HCT116 (cell line): ENCODE results near the gene FRRS1L. TPM values are rescaled to one million over a fixed set of nuclear protein-coding genes. Genes with fewer than 3 reads are reported as not detected.

Experiments
- ATAC-seq: fragments of 200-7000 bp; cut with Tn5 transposase; 2 replicates; pipeline ENCODE4 v1.9.1; 2020; ENCODE audit warnings: mild to moderate bottlenecking, moderate library complexity
- BruUV-seq: library from RNA; stranded (reverse); fragments of 400-500 nt; replicated peaks from 2 replicates; lab custom pipeline; 2021; lab: Mats Ljungman, UMichigan
- CTCF ChIA-PET: fragments of 300-600 bp; sonication (Branson Sonifier 250); formaldehyde crosslinking; loops from one replicate; lab custom pipeline; 2021; ENCODE audit warnings: antibody characterized with exemption; lab: Charles Lee
- POLR2A ChIA-PET: fragments of 300-600, 350-600 bp; sonication (Branson Sonifier 250); formaldehyde crosslinking; loops from one replicate; lab custom pipeline; 2021; ENCODE audit warnings: antibody characterized with exemption; lab: Charles Lee
- RAD21 ChIA-PET, 2 experiments: fragments of 300-600 bp; sonication (Branson Sonifier 250); formaldehyde crosslinking; loops; one replicate each; lab custom pipeline; 2023; ENCODE audit warnings: low total read pairs in 2 of 2; ENCODE audit not compliant: uncharacterized antibody in 2 of 2, unreplicated experiment in 2 of 2, low non-redundant PET in 1 of 2; lab: Charles Lee
- DNase-seq: peaks from one replicate; pipeline ENCODE4 v3.0.0-alpha.2; 2010; ENCODE audit warnings: low read depth, low spot score
- H2AFZ ChIP-seq: fragments of 200-600 bp; shearing (Covaris generic), sonication (generic); 2 replicates; pipeline ENCODE4 v1.6.1; 2017; ENCODE audit warnings: low read depth, mixed run types, mixed read lengths, antibody characterized with exemption, low read length; ENCODE audit not compliant: poor library complexity, severe bottlenecking
- H3K27ac ChIP-seq: 2 replicates; pipeline ENCODE4 v1.5.1; 2012; ENCODE audit warnings: low read depth, low read length
- H3K27me3 ChIP-seq: fragments of 200-600 bp; sonication (generic); 2 replicates; pipeline ENCODE4 v1.6.1; 2016; ENCODE audit warnings: mixed run types, low read length, mixed read lengths; ENCODE audit not compliant: insufficient read depth
- H3K36me3 ChIP-seq, 2 experiments: fragments of 200-500 bp in 1 of 2; fragments of 200-600 bp in 1 of 2; sonication (Bioruptor generic) in 1 of 2; sonication (generic) in 1 of 2; 2 replicates each; pipeline versions ENCODE4 v1.5.1 to v1.6.1; 2014 to 2016; ENCODE audit warnings: low read length in 2 of 2, inconsistent platforms in 1 of 2, mixed read lengths in 1 of 2, mixed run types in 1 of 2; ENCODE audit not compliant: insufficient read depth in 2 of 2, control insufficient read depth in 1 of 2
- H3K4me1 ChIP-seq, 2 experiments: fragments of 200-600 bp in 1 of 2; sonication (generic) in 1 of 2; 2 replicates each; pipeline versions ENCODE4 v1.5.1 to v1.6.1; 2012 to 2017; ENCODE audit warnings: low read length in 2 of 2, inconsistent platforms in 1 of 2, mild to moderate bottlenecking in 1 of 2, mixed read lengths in 1 of 2, mixed run types in 1 of 2, moderate library complexity in 1 of 2; ENCODE audit not compliant: insufficient read depth in 2 of 2, control insufficient read depth in 1 of 2
- H3K4me2 ChIP-seq: fragments of 200-600 bp; sonication (generic); 2 replicates; pipeline ENCODE4 v1.6.1; 2017; ENCODE audit warnings: mixed run types, low read length, mixed read lengths
- H3K4me3 ChIP-seq, 2 experiments: fragments of 200-600 bp in 1 of 2; sonication (generic) in 1 of 2; replicated peaks in 1 of 2; 2 replicates each; pipeline ENCODE4 v1.5.1; 2011 to 2016; ENCODE audit warnings: low read length in 2 of 2, control low read depth in 1 of 2, low read depth in 1 of 2, mild to moderate bottlenecking in 1 of 2, mixed read lengths in 1 of 2, mixed run types in 1 of 2
- H3K79me2 ChIP-seq: fragments of 200-600 bp; sonication (generic); 2 replicates; pipeline ENCODE4 v1.6.1; 2017; ENCODE audit warnings: mild to moderate bottlenecking, mixed run types, low read length, moderate library complexity, mixed read lengths; ENCODE audit not compliant: insufficient read depth
- H3K9ac ChIP-seq: fragments of 200-600 bp; sonication (generic); 2 replicates; pipeline ENCODE4 v1.6.1; 2016; ENCODE audit warnings: low read length, mixed read lengths
- H3K9me2 ChIP-seq: fragments of 200-600 bp; sonication (generic), shearing (Covaris generic); 2 replicates; pipeline ENCODE4 v1.6.1; 2017; ENCODE audit warnings: mixed run types, mild to moderate bottlenecking, moderate library complexity; ENCODE audit not compliant: insufficient read depth
- H3K9me3 ChIP-seq, 2 experiments: fragments of 200-500 bp in 1 of 2; fragments of 200-600 bp in 1 of 2; sonication (Bioruptor generic) in 1 of 2; sonication (generic) in 1 of 2; 2 replicates each; pipeline ENCODE4 v1.6.1; 2014 to 2017; ENCODE audit warnings: low read length in 2 of 2, mixed read lengths in 2 of 2, inconsistent platforms in 1 of 2, low read depth in 1 of 2, mild to moderate bottlenecking in 1 of 2, mixed run types in 1 of 2, moderate library complexity in 1 of 2; ENCODE audit not compliant: control insufficient read depth in 1 of 2, insufficient read depth in 1 of 2
- H4K20me1 ChIP-seq: fragments of 200-600 bp; sonication (generic), shearing (Covaris generic); 2 replicates; pipeline ENCODE4 v1.6.1; 2017; ENCODE audit warnings: mixed run types, mild to moderate bottlenecking, moderate library complexity; ENCODE audit not compliant: insufficient read depth
- CBX3 ChIP-seq: IDR thresholded peaks from 2 replicates; pipeline ENCODE4 v1.6.1; 2012; ENCODE audit warnings: low read depth
- CEBPB ChIP-seq: IDR thresholded peaks from 2 replicates; pipeline ENCODE4 v1.6.1; 2012; ENCODE audit warnings: low read depth
- CTCF ChIP-seq, 3 experiments: fragments of 200-600 bp in 1 of 3; sonication (generic) in 1 of 3; IDR thresholded peaks in 2 of 3; conservative IDR thresholded peaks in 1 of 3; 2 replicates each; pipeline ENCODE4 v1.5.1; 2012 to 2017; ENCODE audit warnings: low read depth in 2 of 3, low read length in 2 of 3, antibody characterized with exemption in 1 of 3, borderline replicate concordance in 1 of 3, control low read depth in 1 of 3, mild to moderate bottlenecking in 1 of 3, mixed read lengths in 1 of 3, mixed run types in 1 of 3, moderate library complexity in 1 of 3; ENCODE audit not compliant: insufficient read depth in 1 of 3
- EGR1 ChIP-seq: IDR thresholded peaks from 2 replicates; pipeline ENCODE4 v1.6.1; 2012; ENCODE audit warnings: low read depth
- ELF1 ChIP-seq: IDR thresholded peaks from 2 replicates; pipeline ENCODE4 v1.6.1; 2012; ENCODE audit warnings: low read depth, borderline replicate concordance
- EZH2phosphoT487 ChIP-seq: fragments of 200-600 bp; IDR thresholded peaks from 2 replicates; pipeline ENCODE4 v1.6.1; 2018; ENCODE audit warnings: antibody characterized with exemption, borderline replicate concordance
- FOSL1 ChIP-seq: IDR thresholded peaks from 2 replicates; pipeline ENCODE4 v1.6.1; 2012; ENCODE audit warnings: low read depth
- JUND ChIP-seq: IDR thresholded peaks from 2 replicates; pipeline ENCODE4 v1.6.1; 2012
- POLR2AphosphoS5 ChIP-seq: IDR thresholded peaks from 2 replicates; pipeline ENCODE4 v1.6.1; 2011; ENCODE audit warnings: mild to moderate bottlenecking, low read depth, low read length, moderate library complexity
- RAD21 ChIP-seq: IDR thresholded peaks from 2 replicates; pipeline ENCODE4 v1.6.1; 2012; ENCODE audit warnings: low read depth, mild to moderate bottlenecking
- SIN3A ChIP-seq: IDR thresholded peaks from 2 replicates; pipeline ENCODE4 v1.6.1; 2012; ENCODE audit warnings: low read depth
- SP1 ChIP-seq: IDR thresholded peaks from 2 replicates; pipeline ENCODE4 v1.6.1; 2012; ENCODE audit warnings: low read depth
- SRF ChIP-seq: IDR thresholded peaks from 2 replicates; pipeline ENCODE4 v1.6.1; 2012; ENCODE audit warnings: low read depth
- TCF7L2 ChIP-seq: IDR thresholded peaks from 2 replicates; pipeline ENCODE4 v1.7.0; 2011; ENCODE audit warnings: borderline replicate concordance, inconsistent platforms; ENCODE audit not compliant: insufficient read depth, insufficient read length; ENCODE audit errors: extremely low read depth
- ZBTB33 ChIP-seq: IDR thresholded peaks from 2 replicates; pipeline ENCODE4 v1.6.1; 2011; ENCODE audit warnings: mild to moderate bottlenecking, low read length, moderate library complexity; ENCODE audit not compliant: insufficient replicate concordance; ENCODE audit errors: extremely low read depth
- ZFX ChIP-seq: fragments of 450-650 bp; IDR thresholded peaks from 2 replicates; pipeline ENCODE4 v1.6.1; 2017
- ZNF274 ChIP-seq: fragments of 200-500 bp; sonication (Bioruptor generic); IDR thresholded peaks from 2 replicates; pipeline ENCODE4 v1.6.1; 2014; ENCODE audit warnings: mild to moderate bottlenecking, low read depth, low read length, inconsistent platforms
- intact Hi-C: fragments of 100-400 bp; cut with micrococcal nuclease; formaldehyde crosslinking; loops from 2 replicates; pipeline ENCODE4 v1.10.0; 2022
- total RNA-seq: library from RNA; stranded (reverse); gene quantifications from one replicate; pipeline ENCODE4 v1.2.1, GENCODE V29; 2021; ENCODE audit not compliant: unreplicated experiment
- TF ChIP-seq, protein P1 (sequence below): IDR thresholded peaks from 2 replicates; pipeline ENCODE4 v1.6.1; 2012; ENCODE audit warnings: low read depth
- TF ChIP-seq, protein P2 (sequence below): IDR thresholded peaks from 2 replicates; pipeline ENCODE4 v1.6.1; 2012

The FRRS1L gene
- total RNA-seq, 1 experiment from 2014 or later, result not detected

DNA sequence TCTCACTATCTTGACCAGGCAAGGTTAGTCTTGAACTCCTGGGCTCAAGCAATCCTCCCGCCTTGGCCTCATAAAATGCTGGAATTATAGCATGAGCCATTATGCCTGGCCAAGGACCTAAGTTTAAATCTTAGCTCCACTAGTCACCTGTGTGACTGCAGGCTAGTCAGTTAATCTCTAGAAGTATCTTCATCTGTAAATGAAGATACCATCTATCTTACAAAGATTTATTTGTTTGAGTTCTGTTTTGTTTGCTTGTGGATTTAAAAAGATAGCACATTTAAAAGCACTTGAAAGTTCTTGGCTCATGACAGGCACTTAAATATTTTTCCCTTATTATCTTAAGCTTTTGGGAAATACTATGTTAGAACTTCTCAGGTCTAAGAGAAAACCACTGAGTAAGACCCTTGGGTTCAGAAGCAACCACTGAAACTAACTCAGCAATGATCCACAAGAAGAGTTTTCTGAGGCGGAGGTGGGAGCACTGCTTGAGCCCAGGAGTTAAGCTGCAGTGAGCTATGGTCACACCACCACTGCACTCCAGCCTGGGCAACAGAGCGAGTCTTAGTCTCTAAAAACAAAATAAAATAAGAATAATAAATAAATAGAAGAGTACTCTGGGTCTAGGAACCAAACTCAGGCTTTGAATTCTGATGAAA lies 66.4 kb downstream of the FRRS1L start:
- TF ChIP-seq ZBTB33 (no peak), ZFX (no peak), EZH2phosphoT487 (no peak), ELF1 (no peak), EGR1 (no peak), CBX3 (no peak), JUND (no peak), CEBPB (no peak), FOSL1 (no peak), RAD21 (no peak), POLR2AphosphoS5 (no peak), ZNF274 (no peak), TCF7L2 (no peak), SRF (no peak), CTCF (IDR thresholded peaks at IDR 0.05 in 2 of 3, conservative IDR thresholded peaks at IDR 0.05 in 1 of 3; ENCODE audit: borderline replicate concordance in 1 of 3, insufficient read depth in 1 of 3, low read depth in 2 of 3, low read length in 2 of 3) (no peak), SIN3A (no peak), SP1 (no peak)
- TF ChIP-seq, protein P1, sequence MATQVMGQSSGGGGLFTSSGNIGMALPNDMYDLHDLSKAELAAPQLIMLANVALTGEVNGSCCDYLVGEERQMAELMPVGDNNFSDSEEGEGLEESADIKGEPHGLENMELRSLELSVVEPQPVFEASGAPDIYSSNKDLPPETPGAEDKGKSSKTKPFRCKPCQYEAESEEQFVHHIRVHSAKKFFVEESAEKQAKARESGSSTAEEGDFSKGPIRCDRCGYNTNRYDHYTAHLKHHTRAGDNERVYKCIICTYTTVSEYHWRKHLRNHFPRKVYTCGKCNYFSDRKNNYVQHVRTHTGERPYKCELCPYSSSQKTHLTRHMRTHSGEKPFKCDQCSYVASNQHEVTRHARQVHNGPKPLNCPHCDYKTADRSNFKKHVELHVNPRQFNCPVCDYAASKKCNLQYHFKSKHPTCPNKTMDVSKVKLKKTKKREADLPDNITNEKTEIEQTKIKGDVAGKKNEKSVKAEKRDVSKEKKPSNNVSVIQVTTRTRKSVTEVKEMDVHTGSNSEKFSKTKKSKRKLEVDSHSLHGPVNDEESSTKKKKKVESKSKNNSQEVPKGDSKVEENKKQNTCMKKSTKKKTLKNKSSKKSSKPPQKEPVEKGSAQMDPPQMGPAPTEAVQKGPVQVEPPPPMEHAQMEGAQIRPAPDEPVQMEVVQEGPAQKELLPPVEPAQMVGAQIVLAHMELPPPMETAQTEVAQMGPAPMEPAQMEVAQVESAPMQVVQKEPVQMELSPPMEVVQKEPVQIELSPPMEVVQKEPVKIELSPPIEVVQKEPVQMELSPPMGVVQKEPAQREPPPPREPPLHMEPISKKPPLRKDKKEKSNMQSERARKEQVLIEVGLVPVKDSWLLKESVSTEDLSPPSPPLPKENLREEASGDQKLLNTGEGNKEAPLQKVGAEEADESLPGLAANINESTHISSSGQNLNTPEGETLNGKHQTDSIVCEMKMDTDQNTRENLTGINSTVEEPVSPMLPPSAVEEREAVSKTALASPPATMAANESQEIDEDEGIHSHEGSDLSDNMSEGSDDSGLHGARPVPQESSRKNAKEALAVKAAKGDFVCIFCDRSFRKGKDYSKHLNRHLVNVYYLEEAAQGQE, result no peak
- TF ChIP-seq, protein P2, sequence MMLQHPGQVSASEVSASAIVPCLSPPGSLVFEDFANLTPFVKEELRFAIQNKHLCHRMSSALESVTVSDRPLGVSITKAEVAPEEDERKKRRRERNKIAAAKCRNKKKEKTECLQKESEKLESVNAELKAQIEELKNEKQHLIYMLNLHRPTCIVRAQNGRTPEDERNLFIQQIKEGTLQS, result no peak
- no peaks in the 10 kb centered on the region for H3K27me3 ChIP-seq
- peaks cover 45 to 47% of the 10 kb centered on the region in 2 experiments for H3K4me1 ChIP-seq
- peaks cover 100% of the 10 kb centered on the region for H3K79me2 ChIP-seq
- ChIA-PET POLR2A (no interaction called here), RAD21 (no interaction called here), CTCF (no interaction called here)
- H3K4me3 ChIP-seq, result no peak overlapping the region
- H3K9me2 ChIP-seq, result no peaks in the 10 kb centered on the region
- H3K27ac ChIP-seq, result no peak overlapping the region
- H3K9me3 ChIP-seq, result no peaks in the 10 kb centered on the region
- H3K4me2 ChIP-seq, result no peak overlapping the region
- intact Hi-C loops, result loop anchor here (5.0 kb wide), 1 partner anchor 222 kb away; the partner anchor contains the start of gene EPB41L4B
- no TSS peak for BruUV-seq
- ATAC-seq (no peak), DNase-seq (no peak)
- no peak overlapping the region for H2AFZ ChIP-seq
- H3K36me3 ChIP-seq, result peaks cover 0 to 9% of the 10 kb centered on the region in 2 experiments; a peak in 1 of 4 replicates
- H3K9ac ChIP-seq, result no peak overlapping the region
- 0 out of 2 replicates have a peak, but pooled peaks cover 8% of the 10 kb centered on the region for H4K20me1 ChIP-seq
